Peyer's patch (tissue), 4 donors: ENCODE results near the gene MPP2. TPM values are rescaled to one million over a fixed set of nuclear protein-coding genes. Genes with fewer than 3 reads are reported as not detected.

Experiments
- DNase-seq, 3 donors: peaks; one replicate each; pipeline ENCODE4 v3.0.0-alpha.2; 2017 to 2019
- H3K27ac ChIP-seq, 4 donors: fragments of 200-600 bp; sonication (generic); one replicate each; pipeline ENCODE4 v1.5.1; 2016 to 2019
- H3K27me3 ChIP-seq, 2 donors: fragments of 200-600 bp; sonication (generic); one replicate each; pipeline ENCODE4 v1.5.1; 2019
- H3K36me3 ChIP-seq, 3 donors: fragments of 200-600 bp; sonication (generic); one replicate each; pipeline ENCODE4 v1.5.1; 2016 to 2019
- H3K4me1 ChIP-seq, 4 donors: fragments of 200-600 bp; sonication (generic); one replicate each; pipeline ENCODE4 v1.5.1; 2016 to 2019
- H3K4me3 ChIP-seq, 4 donors: fragments of 200-600 bp; sonication (generic); 1 replicate in 3 of 4; 2 replicates in 1 of 4; pipeline ENCODE4 v1.5.1; 2016 to 2019; ENCODE audit warnings: mild to moderate bottlenecking in 1 of 4
- H3K9me3 ChIP-seq, 4 donors: fragments of 200-600 bp; sonication (generic); one replicate each; pipeline ENCODE4 v1.5.1; 2016 to 2019; ENCODE audit warnings: mild to moderate bottlenecking in 1 of 4
- CTCF ChIP-seq, 6 experiments: fragments of 450-650 bp in 4 of 6; fragments of 200-600 bp in 2 of 6; sonication (generic) in 1 of 6; IDR thresholded peaks; one replicate each; pipeline ENCODE4 v1.5.1; 2017 to 2019; ENCODE audit warnings: antibody characterized with exemption in 6 of 6, mild to moderate bottlenecking in 3 of 6, moderate library complexity in 1 of 6
- POLR2A ChIP-seq, 2 donors: fragments of 450-650 bp; IDR thresholded peaks; one replicate each; pipeline ENCODE4 v1.5.1; 2017; ENCODE audit warnings: antibody characterized with exemption in 2 of 2, mild to moderate bottlenecking in 2 of 2, moderate library complexity in 2 of 2
- total RNA-seq, 4 donors: library from RNA; depleted of rRNA; stranded (reverse); fragments of >200 nt; gene quantifications; one replicate each; pipeline ENCODE4 v1.1.0, GENCODE V29; 2016

MPP2 gene
- total RNA-seq, 4 donors from 2014 or later: 0.53 to 1.3 (median 1.2) TPM; not detected in 1

DNA sequence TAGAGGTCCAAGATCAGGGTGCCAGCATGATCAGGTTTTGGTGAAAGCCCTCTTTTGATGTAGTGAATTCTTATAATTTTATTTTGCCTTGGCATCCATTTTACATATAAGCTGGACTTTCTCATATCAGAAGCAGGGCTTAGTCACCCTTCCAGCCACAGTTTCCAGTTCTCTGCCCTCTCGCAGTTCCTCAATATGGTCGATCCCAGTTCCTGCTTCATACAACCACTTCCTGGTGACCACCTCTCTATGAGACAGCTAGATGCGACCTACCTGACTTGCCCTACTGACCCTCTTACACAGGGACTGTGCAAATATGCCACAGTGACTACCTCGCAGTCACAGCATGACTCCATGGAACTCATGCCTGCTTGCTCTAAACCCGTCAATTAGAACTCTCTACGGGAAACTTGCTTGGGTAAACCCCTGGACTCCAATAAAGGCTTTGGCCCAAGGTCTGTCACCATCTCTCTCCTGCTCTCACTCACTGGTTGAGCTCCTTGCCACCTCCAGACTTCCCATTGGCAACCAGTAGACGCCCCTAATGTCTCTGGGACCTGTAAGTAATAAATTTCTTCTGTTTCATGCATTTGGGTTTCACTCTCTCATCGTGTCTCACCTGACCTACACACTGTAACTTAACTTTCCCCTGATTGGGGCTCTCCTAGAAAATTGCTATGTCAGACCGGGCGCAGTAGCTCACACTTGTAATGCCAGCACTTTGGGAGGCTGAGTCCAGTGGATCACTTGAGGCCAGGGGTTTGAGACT, 38.9 kb downstream of the MPP2 start:
- no peaks in the 10 kb centered on the region for H3K27me3 ChIP-seq
- H3K9me3 ChIP-seq: no peaks in the 10 kb centered on the region
- no peak for DNase-seq
- no peak overlapping the region for H3K27ac ChIP-seq
- no peaks in the 10 kb centered on the region for H3K36me3 ChIP-seq
- no peak for TF ChIP-seq CTCF (IDR thresholded peaks at IDR 0.05)
- TF ChIP-seq POLR2A (IDR thresholded peaks at IDR 0.05): no peak
- peaks cover 0 to 8% (median 3%) of the 10 kb centered on the region in 4 donors for H3K4me1 ChIP-seq
- H3K4me3 ChIP-seq: no peak overlapping the region

- no peak overlapping the region for H3K4me3 ChIP-seq
- H3K4me1 ChIP-seq: no peaks in the 10 kb centered on the region
- no peak for TF ChIP-seq POLR2A (IDR thresholded peaks at IDR 0.05)
- TF ChIP-seq CTCF (IDR thresholded peaks at IDR 0.05): no peak
- no peaks in the 10 kb centered on the region for H3K36me3 ChIP-seq
- H3K9me3 ChIP-seq: no peaks in the 10 kb centered on the region
- peak in 1 of 3 donors; percentile 38 for DNase-seq
- no peaks in the 10 kb centered on the region for H3K27me3 ChIP-seq
- no peak overlapping the region for H3K27ac ChIP-seq
Observed at GRCh38 chr17:43864161-43864984, 43.0 kb downstream of the MPP2 start.

GRCh38 chr17:43861960-43862359, 45.4 kb downstream of the MPP2 start:
- H3K27me3 ChIP-seq: no peaks in the 10 kb centered on the region
- no peak for DNase-seq
- H3K4me3 ChIP-seq: no peak overlapping the region
- TF ChIP-seq CTCF (IDR thresholded peaks at IDR 0.05): no peak
- no peak for TF ChIP-seq POLR2A (IDR thresholded peaks at IDR 0.05)
- no peaks in the 10 kb centered on the region for H3K36me3 ChIP-seq
- H3K27ac ChIP-seq: no peak overlapping the region
- no peaks in the 10 kb centered on the region for H3K4me1 ChIP-seq
- H3K9me3 ChIP-seq: no peaks in the 10 kb centered on the region

- H3K27me3 ChIP-seq: no peaks in the 10 kb centered on the region
- no peak overlapping the region for H3K27ac ChIP-seq
- H3K36me3 ChIP-seq: no peaks in the 10 kb centered on the region
- no peaks in the 10 kb centered on the region for H3K9me3 ChIP-seq
- no peak overlapping the region for H3K4me3 ChIP-seq
- no peaks in the 10 kb centered on the region for H3K4me1 ChIP-seq
- DNase-seq: peak in 1 of 3 donors; percentile 41
- TF ChIP-seq CTCF (IDR thresholded peaks at IDR 0.05) (no peak), POLR2A (IDR thresholded peaks at IDR 0.05) (no peak)
Observed at GRCh38 chr17:43860927-43861622, 46.3 kb downstream of the MPP2 start.

DNA sequence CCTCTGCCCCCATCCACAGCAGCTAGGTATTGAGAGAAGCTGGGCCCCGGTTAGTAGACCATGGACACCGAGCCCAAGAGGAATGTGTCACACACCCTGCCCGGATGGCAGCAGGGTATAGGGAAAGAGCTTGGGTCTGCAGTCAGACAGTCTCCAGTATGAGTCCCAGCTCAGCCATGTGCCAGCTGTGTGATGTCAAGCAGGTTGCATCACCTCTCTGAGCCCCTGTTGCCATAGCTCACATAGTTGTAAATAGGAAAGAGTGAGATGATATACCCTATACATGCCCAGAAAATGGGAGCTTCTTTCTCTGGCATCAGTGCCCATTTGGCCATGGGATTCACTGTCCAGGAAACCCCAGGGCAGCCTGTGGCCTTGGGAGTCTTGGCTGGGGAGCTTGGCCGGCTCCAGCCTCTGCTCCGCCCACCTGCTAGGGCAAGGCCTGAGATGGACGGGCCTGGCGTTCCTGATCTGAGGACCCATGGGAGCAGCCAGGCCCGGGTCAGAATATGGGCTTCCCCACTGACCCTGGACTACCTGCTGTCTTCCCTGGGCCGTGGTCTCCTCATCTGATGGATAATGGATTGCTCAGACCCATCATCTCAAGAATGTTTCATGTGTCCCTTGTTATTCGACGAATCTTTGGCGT, 47.1 kb downstream of the MPP2 start:
- Histone ChIP-seq H3K27ac (no peak overlapping the region), H3K4me3 (no peak overlapping the region), H3K27me3 (no peaks in the 10 kb centered on the region), H3K36me3 (no peaks in the 10 kb centered on the region), H3K9me3 (no peaks in the 10 kb centered on the region), H3K4me1 (no peaks in the 10 kb centered on the region)
- no peak for TF ChIP-seq CTCF (IDR thresholded peaks at IDR 0.05)
- no peak for TF ChIP-seq POLR2A (IDR thresholded peaks at IDR 0.05)
- peak in 2 of 3 donors; percentile 28 to 33 for DNase-seq
